ENCODE results near the gene TXNRD1.
"Not testable (repeated sequence)": the region's sequence is repeated elsewhere in the genome, so short reads cannot be mapped to it uniquely, and the experiment has no call there.

TXNRD1 gene

GRCh38 chr12:104306943-104307654 is 91.5 kb downstream of the TXNRD1 start:
- no peak for DNase-seq

- DNase-seq, result no peak
Measured at GRCh38 chr12:104307655-104308000, 92.0 kb downstream of the TXNRD1 start.

- no peak for DNase-seq
Measured at GRCh38 chr12:104309446-104309993, 93.9 kb downstream of the TXNRD1 start.

GRCh38 chr12:104310751-104311633 is 95.4 kb downstream of the TXNRD1 start:
- no peak for DNase-seq

- no peak for DNase-seq
Measured at GRCh38 chr12:104312202-104312601, 96.6 kb downstream of the TXNRD1 start.

DNA sequence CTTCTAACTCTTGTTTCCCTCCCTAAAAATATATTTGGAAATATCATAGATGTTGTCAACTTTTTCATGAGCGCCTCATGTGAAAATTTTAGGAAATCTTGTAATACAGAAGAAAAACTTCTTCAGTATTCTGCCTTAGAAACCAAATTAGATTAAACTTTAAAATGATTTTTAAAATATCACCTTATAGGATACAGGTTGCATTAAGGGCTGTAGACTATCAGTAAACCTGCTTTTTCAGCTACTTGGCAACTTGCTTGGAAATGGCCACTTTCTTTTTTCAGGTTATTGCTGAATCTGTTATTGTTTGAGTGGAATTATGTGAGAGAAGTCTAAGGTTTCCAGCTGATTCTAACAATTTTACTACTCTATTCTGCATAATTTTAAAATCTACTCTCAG is 97.1 kb downstream of the TXNRD1 start:
- DNase-seq, result no peak

- DNase-seq, result no peak
Measured at GRCh38 chr12:104313568-104314241, 98.1 kb downstream of the TXNRD1 start.

GRCh38 chr12:104314242-104314614 is 98.6 kb downstream of the TXNRD1 start:
- no peak for DNase-seq

DNA sequence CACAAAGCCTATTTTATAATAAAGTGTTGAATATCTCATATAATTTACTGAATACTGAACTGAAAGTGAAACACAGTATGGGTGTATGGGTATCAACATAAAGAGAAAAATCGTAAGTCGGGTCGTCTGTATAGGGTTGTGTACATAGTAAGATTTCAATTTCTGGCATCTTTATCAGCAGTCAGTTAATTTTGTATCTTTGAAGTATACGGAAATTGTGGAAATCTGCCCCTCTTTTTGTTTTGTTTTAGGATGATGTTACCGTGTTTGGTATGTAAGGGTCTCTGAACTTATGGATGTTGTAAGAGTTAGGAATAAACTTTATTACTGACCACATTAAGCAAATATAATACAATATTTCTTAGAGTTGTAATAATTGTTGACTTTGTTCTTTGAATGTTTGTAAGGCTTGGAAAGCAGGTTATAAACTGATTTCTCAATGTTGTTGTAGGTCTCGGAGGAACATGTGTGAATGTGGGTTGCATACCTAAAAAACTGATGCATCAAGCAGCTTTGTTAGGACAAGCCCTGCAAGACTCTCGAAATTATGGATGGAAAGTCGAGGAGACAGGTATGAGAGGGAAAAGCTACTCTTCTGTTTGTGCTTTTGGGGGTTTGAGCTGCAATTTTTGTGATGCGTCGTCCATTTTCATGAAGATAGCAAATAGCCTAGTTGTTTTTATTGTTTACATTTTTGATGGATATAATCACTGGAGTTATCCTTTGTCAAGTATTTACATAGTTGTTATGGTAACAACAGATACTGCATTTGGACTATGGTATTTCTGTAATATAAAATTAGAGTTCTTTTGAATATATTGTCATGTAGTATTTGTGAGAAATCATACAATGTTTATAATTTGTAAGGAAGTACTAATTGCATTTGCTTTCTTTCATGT is 100.0 kb downstream of the TXNRD1 start:
- no peak for DNase-seq

DNA sequence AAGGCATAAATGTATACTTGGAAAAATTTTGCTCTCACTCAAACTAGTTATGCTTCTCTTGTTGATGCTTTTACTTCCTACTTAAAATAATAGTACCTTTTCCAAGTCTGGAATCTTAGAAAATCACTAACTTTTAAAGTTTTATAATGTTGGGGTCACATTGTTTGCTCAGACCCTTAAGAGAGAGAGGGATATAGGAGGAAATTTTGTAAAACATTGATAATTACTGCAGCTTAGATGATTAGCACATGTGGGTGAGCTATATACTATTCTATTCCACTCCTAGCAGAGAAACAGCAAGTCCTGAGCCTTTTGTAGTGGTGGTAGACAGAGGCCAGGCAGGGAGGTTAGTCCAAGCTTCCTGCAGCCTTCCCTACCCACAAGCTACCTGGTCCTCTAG is 101.4 kb downstream of the TXNRD1 start:
- no peak for DNase-seq

GRCh38 chr12:104317538-104318210 is 102.1 kb downstream of the TXNRD1 start:
- DNase-seq, result no peak

DNA sequence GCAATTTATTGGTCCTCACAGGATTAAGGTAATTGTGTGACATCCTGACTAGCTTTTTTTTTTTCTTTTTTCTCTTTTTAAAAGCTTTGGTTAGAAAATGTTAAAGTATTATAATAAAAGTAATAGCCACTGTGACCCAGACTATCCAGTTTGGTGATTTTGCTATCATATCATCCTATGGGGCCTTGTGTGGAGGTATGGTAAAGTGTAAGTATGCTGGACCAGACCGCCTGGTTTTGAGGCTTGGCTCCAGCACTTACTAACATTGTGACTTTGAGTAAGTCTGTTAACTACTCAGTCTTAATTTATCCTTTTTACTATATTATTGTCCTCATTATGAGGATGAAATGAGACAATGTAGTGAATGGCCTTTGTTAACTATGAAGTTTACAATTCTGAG is 103.4 kb downstream of the TXNRD1 start:
- DNase-seq, result no peak

DNA sequence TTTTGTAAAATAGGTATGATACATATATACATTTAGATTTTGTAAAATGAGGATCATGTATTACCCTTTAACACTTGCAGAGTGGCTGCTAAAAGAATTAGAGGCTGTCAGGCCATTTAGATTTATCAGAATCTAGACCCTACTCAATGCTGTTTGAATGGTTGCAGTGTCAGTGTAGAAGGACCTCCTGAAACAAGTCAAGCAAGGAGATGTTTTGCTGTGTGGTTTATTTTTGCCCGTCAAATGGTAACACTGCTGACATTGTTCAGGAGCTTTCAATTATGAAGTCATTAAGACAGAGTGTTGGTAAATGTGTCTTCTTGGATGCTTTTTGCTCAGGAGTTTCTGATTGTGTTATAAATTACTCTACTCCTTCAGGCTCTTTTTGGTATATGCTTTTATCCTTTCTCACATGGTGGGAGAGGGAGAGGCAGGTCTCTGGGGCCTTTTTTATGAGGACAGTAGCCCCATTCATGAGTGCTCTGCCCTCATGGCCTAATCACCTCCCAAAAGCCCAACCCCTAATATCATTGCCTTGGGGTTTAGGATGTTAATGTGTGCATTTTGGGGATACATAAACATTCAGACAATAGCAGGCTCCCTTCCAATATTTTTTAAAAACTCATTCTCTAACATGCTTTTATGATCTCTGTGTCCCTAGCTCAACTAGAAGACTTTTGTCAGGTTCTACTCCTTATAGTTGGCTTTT is 104.5 kb downstream of the TXNRD1 start:
- no peak for DNase-seq

DNA sequence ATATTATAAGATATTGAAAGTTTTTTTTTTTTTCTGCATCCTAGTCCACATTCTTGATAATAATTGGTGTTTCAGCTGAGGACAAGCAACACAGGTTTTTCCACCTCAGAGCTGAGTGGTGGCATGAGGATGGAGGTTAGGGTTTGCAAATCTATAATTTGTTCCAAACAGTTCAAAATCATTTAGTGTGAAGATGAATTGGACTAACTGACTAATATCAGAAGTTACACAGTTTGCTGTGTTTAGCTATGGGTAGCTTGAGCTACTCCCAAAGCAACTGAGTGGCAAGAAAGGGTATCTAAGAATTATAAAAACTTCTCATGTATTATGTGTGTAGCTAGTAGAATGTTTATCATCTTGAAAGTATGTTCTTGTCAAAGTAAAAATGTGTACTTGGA is 105.0 kb downstream of the TXNRD1 start:
- DNase-seq, result no peak

DNA sequence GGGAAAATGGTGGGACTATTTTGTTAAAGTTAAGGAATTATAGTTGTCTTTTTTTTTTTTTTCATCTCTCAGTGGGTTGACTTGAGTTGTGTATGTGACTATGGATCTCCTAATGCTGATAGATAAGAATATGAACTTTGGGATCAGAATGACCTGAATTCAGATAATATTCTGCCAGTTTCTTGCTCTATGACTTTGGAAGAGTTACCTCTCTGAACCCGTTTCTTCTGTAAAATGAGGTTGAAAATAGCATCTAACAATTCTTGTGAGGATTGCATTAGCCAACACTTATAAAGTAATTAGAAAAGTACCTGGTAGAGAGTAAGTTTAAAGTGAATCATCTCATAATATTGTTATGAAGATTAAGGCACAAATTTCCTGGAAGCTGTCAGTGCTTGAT is 106.4 kb downstream of the TXNRD1 start:
- DNase-seq, result no peak

DNA sequence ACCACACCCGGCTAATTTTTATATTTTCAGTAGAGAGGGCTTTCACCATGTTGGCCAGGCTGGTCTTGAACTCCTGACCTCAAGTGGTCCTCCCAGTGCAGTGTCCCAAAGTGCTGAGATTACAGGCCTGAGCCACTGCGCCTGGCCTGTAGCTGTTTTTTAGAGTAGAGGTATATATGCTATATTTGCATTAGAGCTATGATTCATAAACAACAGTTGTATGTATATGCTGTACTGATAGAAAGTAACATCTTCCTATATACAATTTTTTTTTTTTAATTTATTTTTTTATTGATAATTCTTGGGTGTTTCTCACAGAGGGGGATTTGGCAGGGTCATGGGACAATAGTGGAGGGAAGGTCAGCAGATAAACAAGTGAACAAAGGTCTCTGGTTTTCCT is 107.0 kb downstream of the TXNRD1 start:
- not testable (repeated sequence) for DNase-seq

DNA sequence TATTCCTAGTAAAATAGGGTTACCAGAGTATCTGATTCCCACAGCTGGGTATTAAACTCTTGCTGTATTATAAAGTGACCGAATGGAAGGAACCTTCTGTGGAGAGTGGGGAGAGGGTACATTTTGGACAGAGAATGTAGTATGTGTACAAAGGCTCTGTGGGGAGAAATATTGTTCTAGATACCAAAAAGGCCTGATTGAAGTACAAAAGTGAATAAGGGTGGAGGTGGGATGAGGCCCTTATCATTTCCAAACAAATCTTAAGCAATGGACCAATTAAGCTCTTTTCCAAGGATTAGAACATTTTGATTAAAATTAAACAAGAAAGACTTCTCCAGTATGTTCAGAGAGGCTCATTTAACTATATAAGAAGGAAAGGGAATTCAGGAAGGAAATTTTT is 108.3 kb downstream of the TXNRD1 start:
- DNase-seq, result no peak

- DNase-seq, result not testable (repeated sequence)
Measured at GRCh38 chr12:104328278-104328677, 112.7 kb downstream of the TXNRD1 start.

DNA sequence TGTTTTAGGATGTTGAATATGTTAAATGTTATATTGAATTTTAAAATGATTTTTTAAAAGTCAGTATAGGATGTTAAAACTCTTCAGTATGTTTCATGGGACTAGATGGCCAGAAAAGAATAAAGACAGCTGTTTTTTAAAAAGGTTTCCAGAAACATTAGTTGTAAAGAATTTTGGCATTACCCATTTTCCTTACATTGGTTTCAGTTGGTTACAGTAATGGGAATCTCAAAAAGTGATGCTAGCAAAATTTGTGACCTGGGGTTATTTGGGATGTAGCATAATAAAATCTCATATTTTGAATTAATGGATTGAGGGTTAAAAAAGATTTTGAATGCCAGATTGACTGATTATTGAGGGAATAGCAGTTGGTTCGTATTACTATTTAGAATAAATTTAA is 113.2 kb downstream of the TXNRD1 start:
- DNase-seq, result no peak

DNA sequence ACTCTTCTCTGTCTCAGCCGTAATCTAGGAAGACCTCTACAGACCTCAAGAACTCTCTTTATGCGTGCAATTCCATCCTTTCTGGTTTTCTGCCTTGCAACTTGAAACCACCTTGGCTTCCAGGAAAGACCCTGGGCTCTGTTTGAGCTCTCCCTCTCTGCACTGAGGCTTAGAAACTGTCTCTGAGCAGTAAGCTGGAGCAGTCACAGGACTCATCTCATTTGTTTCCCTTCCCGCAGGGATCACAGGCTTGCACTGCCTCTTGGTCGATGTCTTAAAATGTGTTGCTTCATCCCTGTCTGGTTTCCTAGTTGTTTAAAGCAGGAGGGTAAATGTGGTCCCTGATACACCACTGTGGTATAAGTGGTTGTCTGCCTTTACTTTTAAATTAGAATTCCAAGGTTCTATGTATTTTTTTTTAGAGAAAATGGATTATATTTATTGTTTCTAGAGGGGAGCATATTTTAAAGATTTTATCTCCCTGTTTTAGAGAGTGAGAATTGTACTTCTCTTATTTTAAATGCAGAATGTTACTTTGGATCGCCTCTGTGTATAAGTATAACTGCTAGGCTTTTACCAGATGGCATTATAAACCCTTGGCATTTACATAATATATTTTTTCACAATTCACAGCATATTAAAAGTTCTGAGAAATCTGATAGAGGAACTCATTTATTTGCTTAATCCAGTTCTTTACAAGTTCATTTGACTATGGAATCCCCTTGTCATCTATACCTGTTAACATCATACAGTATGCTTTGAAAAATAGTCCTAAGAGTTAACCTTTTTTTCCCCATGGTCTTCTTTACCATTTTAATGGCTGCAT is 114.3 kb downstream of the TXNRD1 start:
- DNase-seq, result no peak

Data from bone marrow (tissue), 2 donors.